Measurements from ENCODE around the gene CDKN2B.

DNA sequence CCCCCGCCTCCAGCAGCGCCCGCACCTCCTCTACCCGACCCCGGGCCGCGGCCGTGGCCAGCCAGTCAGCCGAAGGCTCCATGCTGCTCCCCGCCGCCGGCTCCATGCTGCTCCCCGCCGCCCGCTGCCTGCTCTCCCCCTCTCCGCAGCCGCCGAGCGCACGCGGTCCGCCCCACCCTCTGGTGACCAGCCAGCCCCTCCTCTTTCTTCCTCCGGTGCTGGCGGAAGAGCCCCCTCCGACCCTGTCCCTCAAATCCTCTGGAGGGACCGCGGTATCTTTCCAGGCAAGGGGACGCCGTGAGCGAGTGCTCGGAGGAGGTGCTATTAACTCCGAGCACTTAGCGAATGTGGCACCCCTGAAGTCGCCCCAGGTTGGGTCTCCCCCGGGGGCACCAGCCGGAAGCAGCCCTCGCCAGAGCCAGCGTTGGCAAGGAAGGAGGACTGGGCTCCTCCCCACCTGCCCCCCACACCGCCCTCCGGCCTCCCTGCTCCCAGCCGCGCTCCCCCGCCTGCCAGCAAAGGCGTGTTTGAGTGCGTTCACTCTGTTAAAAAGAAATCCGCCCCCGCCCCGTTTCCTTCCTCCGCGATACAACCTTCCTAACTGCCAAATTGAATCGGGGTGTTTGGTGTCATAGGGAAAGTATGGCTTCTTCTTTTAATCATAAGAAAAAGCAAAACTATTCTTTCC lies 34.2 kb downstream of the CDKN2B start:
- TF ChIP-seq, protein P1, sequence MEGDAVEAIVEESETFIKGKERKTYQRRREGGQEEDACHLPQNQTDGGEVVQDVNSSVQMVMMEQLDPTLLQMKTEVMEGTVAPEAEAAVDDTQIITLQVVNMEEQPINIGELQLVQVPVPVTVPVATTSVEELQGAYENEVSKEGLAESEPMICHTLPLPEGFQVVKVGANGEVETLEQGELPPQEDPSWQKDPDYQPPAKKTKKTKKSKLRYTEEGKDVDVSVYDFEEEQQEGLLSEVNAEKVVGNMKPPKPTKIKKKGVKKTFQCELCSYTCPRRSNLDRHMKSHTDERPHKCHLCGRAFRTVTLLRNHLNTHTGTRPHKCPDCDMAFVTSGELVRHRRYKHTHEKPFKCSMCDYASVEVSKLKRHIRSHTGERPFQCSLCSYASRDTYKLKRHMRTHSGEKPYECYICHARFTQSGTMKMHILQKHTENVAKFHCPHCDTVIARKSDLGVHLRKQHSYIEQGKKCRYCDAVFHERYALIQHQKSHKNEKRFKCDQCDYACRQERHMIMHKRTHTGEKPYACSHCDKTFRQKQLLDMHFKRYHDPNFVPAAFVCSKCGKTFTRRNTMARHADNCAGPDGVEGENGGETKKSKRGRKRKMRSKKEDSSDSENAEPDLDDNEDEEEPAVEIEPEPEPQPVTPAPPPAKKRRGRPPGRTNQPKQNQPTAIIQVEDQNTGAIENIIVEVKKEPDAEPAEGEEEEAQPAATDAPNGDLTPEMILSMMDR (conservative IDR thresholded peaks at IDR 0.05; ENCODE audit: low read depth, low read length) = no peak
- TF ChIP-seq SMC3 (IDR thresholded peaks at IDR 0.05; ENCODE audit: low read depth, low read length) = no peak

Data from IMR-90 (cell line).